RWPE2 (cell line): ENCODE results near the gene SCARB2.

Source experiments
- ATAC-seq: fragments of 200-7000 bp; cut with Tn5 transposase; 3 replicates; pipeline ENCODE4 v1.9.1; 2021; ENCODE audit warnings: low read depth
- DNase-seq: peaks from one replicate; pipeline ENCODE4 v3.0.0-alpha.2; 2020; ENCODE audit warnings: low spot score
- H3K27ac ChIP-seq: fragments of 450-650 bp; 2 replicates; pipeline ENCODE4 v1.5.1; 2017; ENCODE audit warnings: mild to moderate bottlenecking; ENCODE audit not compliant: poor library complexity, severe bottlenecking
- H3K27me3 ChIP-seq: fragments of 250-450 bp; sonication (Bioruptor Pico); 2 replicates; pipeline ENCODE4 v1.5.1; 2021; ENCODE audit warnings: mild to moderate bottlenecking, moderate library complexity; ENCODE audit not compliant: insufficient read depth, poor library complexity, severe bottlenecking
- H3K36me3 ChIP-seq: fragments of 250-450 bp; sonication (Bioruptor Pico); 2 replicates; pipeline ENCODE4 v1.5.1; 2020; ENCODE audit warnings: low read depth, mild to moderate bottlenecking, moderate library complexity
- H3K4me1 ChIP-seq: fragments of 250-450 bp; sonication (Bioruptor Pico); 2 replicates; pipeline ENCODE4 v1.5.1; 2021; ENCODE audit warnings: mild to moderate bottlenecking, moderate library complexity; ENCODE audit not compliant: insufficient read depth, poor library complexity, severe bottlenecking
- H3K4me3 ChIP-seq: fragments of 250-450 bp; sonication (Bioruptor Pico); 2 replicates; pipeline ENCODE4 v1.5.1; 2021; ENCODE audit warnings: mild to moderate bottlenecking, moderate library complexity; ENCODE audit not compliant: severe bottlenecking
- H3K9me3 ChIP-seq: fragments of 250-450 bp; sonication (Bioruptor Pico); 2 replicates; pipeline ENCODE4 v1.5.1; 2021; ENCODE audit warnings: mild to moderate bottlenecking, moderate library complexity; ENCODE audit not compliant: severe bottlenecking
- CTCF ChIP-seq: fragments of 450-650 bp; IDR thresholded peaks from one replicate; pipeline ENCODE4 v1.5.1; 2017; ENCODE audit warnings: mild to moderate bottlenecking, moderate library complexity; ENCODE audit not compliant: poor library complexity, severe bottlenecking

SCARB2 gene

GRCh38 chr4:76116821-76117220 lies 96.8 kb downstream of the SCARB2 start:
- Histone ChIP-seq H3K9me3 (no peaks in the 10 kb centered on the region), H3K27ac (no peak overlapping the region), H3K4me1 (no peaks in the 10 kb centered on the region), H3K36me3 (peaks cover 71% of the 10 kb centered on the region), H3K27me3 (no peaks in the 10 kb centered on the region), H3K4me3 (no peak overlapping the region)
- DNase-seq (no peak), ATAC-seq (no peak)
- no peak for TF ChIP-seq CTCF
